ENCODE data around the gene DCC. TPM values are rescaled to one million over a fixed set of nuclear protein-coding genes. Genes with fewer than 3 reads are reported as not detected.

DCC gene
- polyA plus RNA-seq, 2 of the 4 experiments (the other 2 are of a cell fraction) = 0.12 TPM; not detected in 1

DNA sequence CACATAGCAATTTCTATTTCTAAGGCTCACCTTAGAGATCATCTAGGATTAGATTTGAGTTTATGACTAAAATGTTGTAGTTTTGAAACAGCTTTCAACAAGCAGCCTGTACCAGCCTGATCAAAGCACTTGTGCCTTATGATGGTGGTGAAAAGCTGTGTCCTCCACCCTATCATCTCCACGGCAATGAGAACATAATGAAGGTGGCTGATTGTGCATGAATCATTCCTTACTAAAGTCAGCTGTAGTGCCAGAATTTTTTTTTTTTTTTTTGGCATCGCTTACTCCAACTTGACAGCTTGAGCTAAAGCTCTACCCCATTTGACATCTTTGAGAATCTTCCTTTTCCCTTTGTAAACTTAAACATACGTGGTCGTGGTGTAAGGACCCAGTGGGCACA lies 86.0 kb downstream of the DCC start:
- Histone ChIP-seq H3K27ac (no peak overlapping the region), H3K4me2 (no peak overlapping the region), H3K9me3 (no peaks in the 10 kb centered on the region), H3K4me1 (no peaks in the 10 kb centered on the region), H3K4me3 (no peak overlapping the region)
- TF ChIP-seq, protein P1, sequence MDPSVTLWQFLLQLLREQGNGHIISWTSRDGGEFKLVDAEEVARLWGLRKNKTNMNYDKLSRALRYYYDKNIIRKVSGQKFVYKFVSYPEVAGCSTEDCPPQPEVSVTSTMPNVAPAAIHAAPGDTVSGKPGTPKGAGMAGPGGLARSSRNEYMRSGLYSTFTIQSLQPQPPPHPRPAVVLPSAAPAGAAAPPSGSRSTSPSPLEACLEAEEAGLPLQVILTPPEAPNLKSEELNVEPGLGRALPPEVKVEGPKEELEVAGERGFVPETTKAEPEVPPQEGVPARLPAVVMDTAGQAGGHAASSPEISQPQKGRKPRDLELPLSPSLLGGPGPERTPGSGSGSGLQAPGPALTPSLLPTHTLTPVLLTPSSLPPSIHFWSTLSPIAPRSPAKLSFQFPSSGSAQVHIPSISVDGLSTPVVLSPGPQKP (IDR thresholded peaks at IDR 0.05; ENCODE audit: low read depth, low read length) = no peak
- TF ChIP-seq FOXS1 (CRISPR knock-in tag; IDR thresholded peaks at IDR 0.05) (no peak), SMC3 (IDR thresholded peaks at IDR 0.05) (no peak), BHLHE40 (IDR thresholded peaks at IDR 0.05; ENCODE audit: low read depth, low read length) (no peak), KDM5A (IDR thresholded peaks at IDR 0.05) (no peak), POLR2AphosphoS2 (conservative IDR thresholded peaks at IDR 0.05; ENCODE audit: low read length) (no peak)
- TF ChIP-seq, protein P2, sequence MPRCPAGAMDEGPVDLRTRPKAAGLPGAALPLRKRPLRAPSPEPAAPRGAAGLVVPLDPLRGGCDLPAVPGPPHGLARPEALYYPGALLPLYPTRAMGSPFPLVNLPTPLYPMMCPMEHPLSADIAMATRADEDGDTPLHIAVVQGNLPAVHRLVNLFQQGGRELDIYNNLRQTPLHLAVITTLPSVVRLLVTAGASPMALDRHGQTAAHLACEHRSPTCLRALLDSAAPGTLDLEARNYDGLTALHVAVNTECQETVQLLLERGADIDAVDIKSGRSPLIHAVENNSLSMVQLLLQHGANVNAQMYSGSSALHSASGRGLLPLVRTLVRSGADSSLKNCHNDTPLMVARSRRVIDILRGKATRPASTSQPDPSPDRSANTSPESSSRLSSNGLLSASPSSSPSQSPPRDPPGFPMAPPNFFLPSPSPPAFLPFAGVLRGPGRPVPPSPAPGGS (IDR thresholded peaks at IDR 0.05) = no peak
- POLR2A ChIA-PET = no interaction called here
- no peak for FAIRE-seq
- WGBS (ENCODE audit: missing lambda C conversion rate) = 72% methylated on average over 4 of the region's 4 CpGs
- no peak for ATAC-seq
- DNase-seq (ENCODE audit: low read depth in 1 of 2, low spot score in 1 of 2) = no peak
- CTCF ChIA-PET = no interaction called here

DNA sequence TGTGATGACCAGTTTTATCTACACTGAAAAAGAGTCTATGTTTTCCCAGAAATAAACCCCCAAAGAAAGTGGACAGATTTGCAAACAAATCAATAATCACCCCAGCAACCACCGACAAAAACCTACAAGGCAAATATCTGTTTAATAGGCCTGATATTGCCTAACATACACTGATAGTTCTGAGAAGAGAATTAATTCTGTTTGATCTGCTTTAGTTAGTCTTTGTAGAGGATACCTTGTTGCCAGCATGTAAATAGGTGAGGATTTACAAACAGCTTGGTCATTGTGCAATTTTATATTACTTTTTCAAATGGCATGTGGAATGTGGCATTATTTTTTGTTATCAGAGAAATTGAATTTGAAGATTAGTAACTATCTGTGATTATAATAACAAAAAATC lies 86.5 kb downstream of the DCC start:
- FAIRE-seq = no peak
- CTCF ChIA-PET = no interaction called here
- TF ChIP-seq FOSB (CRISPR knock-in tag; IDR thresholded peaks at IDR 0.05) (no peak), NR3C1 (IDR thresholded peaks at IDR 0.05) (no peak), HOXB13 (CRISPR knock-in tag; IDR thresholded peaks at IDR 0.05; ENCODE audit: low read depth) (no peak), SREBF2 (IDR thresholded peaks at IDR 0.05) (no peak), KDM1A (IDR thresholded peaks at IDR 0.05; ENCODE audit: low read depth) (no peak), RCOR1 (IDR thresholded peaks at IDR 0.05; ENCODE audit: low read depth, low read length) (no peak), CEBPB (IDR thresholded peaks at IDR 0.05) (no peak), RAD21 (conservative IDR thresholded peaks at IDR 0.05 in 1 of 2, IDR thresholded peaks at IDR 0.05 in 1 of 2) (no peak), MAFK (IDR thresholded peaks at IDR 0.05; ENCODE audit: partially characterized antibody) (no peak), GATA3 (IDR thresholded peaks at IDR 0.05; ENCODE audit: borderline replicate concordance) (no peak), KDM5A (IDR thresholded peaks at IDR 0.05) (no peak), CBX8 (IDR thresholded peaks at IDR 0.05) (no peak)
- TF ChIP-seq, protein P3, sequence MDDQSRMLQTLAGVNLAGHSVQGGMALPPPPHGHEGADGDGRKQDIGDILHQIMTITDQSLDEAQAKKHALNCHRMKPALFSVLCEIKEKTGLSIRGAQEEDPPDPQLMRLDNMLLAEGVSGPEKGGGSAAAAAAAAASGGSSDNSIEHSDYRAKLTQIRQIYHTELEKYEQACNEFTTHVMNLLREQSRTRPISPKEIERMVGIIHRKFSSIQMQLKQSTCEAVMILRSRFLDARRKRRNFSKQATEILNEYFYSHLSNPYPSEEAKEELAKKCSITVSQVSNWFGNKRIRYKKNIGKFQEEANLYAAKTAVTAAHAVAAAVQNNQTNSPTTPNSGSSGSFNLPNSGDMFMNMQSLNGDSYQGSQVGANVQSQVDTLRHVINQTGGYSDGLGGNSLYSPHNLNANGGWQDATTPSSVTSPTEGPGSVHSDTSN (IDR thresholded peaks at IDR 0.05) = no peak
- TF ChIP-seq, protein P1 (IDR thresholded peaks at IDR 0.05; ENCODE audit: low read depth, low read length) = no peak
- TF ChIP-seq, protein P2 (IDR thresholded peaks at IDR 0.05) = no peak
- TF ChIP-seq, protein P4, sequence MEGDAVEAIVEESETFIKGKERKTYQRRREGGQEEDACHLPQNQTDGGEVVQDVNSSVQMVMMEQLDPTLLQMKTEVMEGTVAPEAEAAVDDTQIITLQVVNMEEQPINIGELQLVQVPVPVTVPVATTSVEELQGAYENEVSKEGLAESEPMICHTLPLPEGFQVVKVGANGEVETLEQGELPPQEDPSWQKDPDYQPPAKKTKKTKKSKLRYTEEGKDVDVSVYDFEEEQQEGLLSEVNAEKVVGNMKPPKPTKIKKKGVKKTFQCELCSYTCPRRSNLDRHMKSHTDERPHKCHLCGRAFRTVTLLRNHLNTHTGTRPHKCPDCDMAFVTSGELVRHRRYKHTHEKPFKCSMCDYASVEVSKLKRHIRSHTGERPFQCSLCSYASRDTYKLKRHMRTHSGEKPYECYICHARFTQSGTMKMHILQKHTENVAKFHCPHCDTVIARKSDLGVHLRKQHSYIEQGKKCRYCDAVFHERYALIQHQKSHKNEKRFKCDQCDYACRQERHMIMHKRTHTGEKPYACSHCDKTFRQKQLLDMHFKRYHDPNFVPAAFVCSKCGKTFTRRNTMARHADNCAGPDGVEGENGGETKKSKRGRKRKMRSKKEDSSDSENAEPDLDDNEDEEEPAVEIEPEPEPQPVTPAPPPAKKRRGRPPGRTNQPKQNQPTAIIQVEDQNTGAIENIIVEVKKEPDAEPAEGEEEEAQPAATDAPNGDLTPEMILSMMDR (IDR thresholded peaks at IDR 0.05) = no peak
- TF ChIP-seq, protein P5, sequence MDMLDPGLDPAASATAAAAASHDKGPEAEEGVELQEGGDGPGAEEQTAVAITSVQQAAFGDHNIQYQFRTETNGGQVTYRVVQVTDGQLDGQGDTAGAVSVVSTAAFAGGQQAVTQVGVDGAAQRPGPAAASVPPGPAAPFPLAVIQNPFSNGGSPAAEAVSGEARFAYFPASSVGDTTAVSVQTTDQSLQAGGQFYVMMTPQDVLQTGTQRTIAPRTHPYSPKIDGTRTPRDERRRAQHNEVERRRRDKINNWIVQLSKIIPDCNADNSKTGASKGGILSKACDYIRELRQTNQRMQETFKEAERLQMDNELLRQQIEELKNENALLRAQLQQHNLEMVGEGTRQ (IDR thresholded peaks at IDR 0.05) = no peak

More for the DNA sequence above, 86.5 kb downstream of the DCC start:
- H3K4me3 ChIP-seq = no peak overlapping the region
- H3K4me2 ChIP-seq = no peak overlapping the region
- H3K9me3 ChIP-seq = no peaks in the 10 kb centered on the region
- WGBS (ENCODE audit: missing lambda C conversion rate) = 17% methylated on average over 1 of the region's 1 CpG
- no peak for ATAC-seq
- H3K4me1 ChIP-seq = no peaks in the 10 kb centered on the region
- no peak overlapping the region for H3K27ac ChIP-seq
- POLR2A ChIA-PET = no interaction called here
- no peak for DNase-seq (ENCODE audit: low read depth in 1 of 2, low spot score in 1 of 2)

All from A549 (cell line).